Adrenal gland (tissue), 12 donors: ENCODE data around the gene RAMP2. TPM values are rescaled to one million over a fixed set of nuclear protein-coding genes. Genes with fewer than 3 reads are reported as not detected.
A peak's percentile ranks its signal among the peaks of the same experiment; 100 is the strongest.

Source experiments
- DNase-seq, 7 donors: peaks; one replicate each; pipeline ENCODE4 v3.0.0-alpha.2; 2019 to 2020
- H3K27ac ChIP-seq, 5 donors: fragments of 200-600 bp; sonication (generic) in 4 of 5; 1 replicate in 3 of 5; 2 replicates in 2 of 5; pipeline versions ENCODE4 v1.5.1 to v1.8.0; 2016 to 2020; ENCODE audit warnings: mild to moderate bottlenecking in 1 of 5
- H3K27me3 ChIP-seq: fragments of 200-600 bp; 2 replicates; pipeline ENCODE4 v1.8.0; 2021
- H3K36me3 ChIP-seq, 2 donors: fragments of 200-600 bp; replicated peaks in 1 of 2; 1 replicate in 1 of 2; 2 replicates in 1 of 2; pipeline versions ENCODE4 v1.5.1 to v1.8.0; 2018 to 2022
- H3K4me1 ChIP-seq, 2 donors: fragments of 200-600 bp; replicated peaks in 1 of 2; 1 replicate in 1 of 2; 2 replicates in 1 of 2; pipeline versions ENCODE4 v1.5.1 to v1.8.0; 2018 to 2021
- H3K4me3 ChIP-seq, 4 donors: fragments of 200-600 bp; sonication (generic) in 3 of 4; one replicate each; pipeline ENCODE4 v1.5.1; 2016 to 2018
- H3K9me3 ChIP-seq, 3 donors: fragments of 200-600 bp; sonication (generic) in 1 of 3; replicated peaks in 1 of 3; 1 replicate in 2 of 3; 2 replicates in 1 of 3; pipeline versions ENCODE4 v1.5.1 to v1.8.0; 2016 to 2021
- POLR2A ChIP-seq, 2 donors: fragments of 450-650 bp; IDR thresholded peaks; one replicate each; pipeline ENCODE4 v1.6.1; 2017; ENCODE audit warnings: antibody characterized with exemption in 2 of 2, mild to moderate bottlenecking in 2 of 2, moderate library complexity in 1 of 2
- WGBS, 4 donors: extraction: QIAGEN DNeasy Blood & Tissue Kit in 2 of 4; methylation state at CpG; one replicate each; pipeline versions ENCODE4 v1.1.5 to v1.1.7; 2013 to 2017; 5-methylcytosine and 5-hydroxymethylcytosine counted together
- intact Hi-C, 2 donors: fragments of 100-400 bp; cut with DNase I; formaldehyde crosslinking; loops; one replicate each; pipeline versions ENCODE4 v1.14.1 to v1.15.0; 2022 to 2023
- polyA plus RNA-seq, 3 donors: library from polyadenylated mRNA; stranded (reverse); fragments of 200-250 nt in 2 of 3; fragments of 350-450 nt in 1 of 3; fragmentation: Illumina TruSeq in 1 of 3; extraction: RNeasy Lipid Tissue Mini Kit (QIAGEN cat#74804) in 1 of 3; gene quantifications; one replicate each; pipeline ENCODE4 v1.2.3, GENCODE V29; 2013 to 2014
- total RNA-seq, 9 donors: library from RNA; depleted of rRNA in 4 of 9; stranded (reverse); fragments of >200 nt in 4 of 9; fragments of 120-200 nt in 1 of 9; fragmentation: NEBNext Ultra II Directional in 1 of 9; extraction: Animal tissue kit (Norgen Biotek cat#: 25700) in 1 of 9; gene quantifications; one replicate each; pipeline versions ENCODE4 v1.1.0 to v1.2.4, GENCODE V29; 2013 to 2023
- TF ChIP-seq, protein P1 (sequence below), 6 experiments: fragments of 450-650 bp in 4 of 6; fragments of 200-600 bp in 2 of 6; sonication (generic) in 1 of 6; IDR thresholded peaks; 1 replicate in 5 of 6; 2 replicates in 1 of 6; pipeline versions ENCODE4 v1.5.1 to v1.8.0; 2016 to 2021; ENCODE audit warnings: antibody characterized with exemption in 6 of 6, mild to moderate bottlenecking in 2 of 6, moderate library complexity in 1 of 6
- donor health status: healthy with polysubstance abuse.
- donor health status: Bipolar disorder and iron deficiency.
- donor health status: DM: yes; HTN: yes; CAD: no.
- donor health status: DM: no; HTN: no; CAD: no.
- donor health status: DM: no; HTN: no; CAD: no.
- donor health status: DM: yes; HTN: yes; CAD: no.

Gene RAMP2
- total and polyA plus RNA-seq, 12 donors = 4.6 to 67.5 (median 22.3) TPM

DNA sequence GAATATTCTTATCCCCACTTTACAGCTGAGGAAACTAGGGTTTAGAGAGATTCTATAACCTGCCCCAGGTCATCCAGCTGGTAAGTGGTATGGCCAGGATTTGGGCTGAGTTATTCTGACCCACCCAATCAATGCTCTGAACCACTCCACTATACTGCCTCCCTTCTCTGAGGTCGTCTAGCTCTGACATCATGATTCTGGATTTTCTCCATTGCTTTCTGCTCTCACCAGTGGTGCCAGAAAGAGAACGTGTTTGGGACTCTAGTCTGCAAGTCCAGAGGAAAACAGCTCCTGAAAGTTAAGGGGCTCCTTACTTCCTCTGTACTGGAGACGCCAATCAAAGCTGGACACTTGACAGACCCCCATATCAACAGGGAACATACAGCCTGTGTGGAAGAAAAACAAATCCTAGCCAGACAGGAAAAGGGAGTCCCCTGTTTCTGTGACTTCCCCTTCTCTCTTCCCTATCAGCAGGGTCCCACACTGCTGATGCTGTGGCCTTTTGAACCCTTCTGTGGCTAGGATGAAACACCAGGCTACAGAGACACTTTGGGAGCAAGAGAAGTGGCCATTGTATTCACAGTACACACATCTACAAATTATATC, 10.2 kb upstream of the RAMP2 start:
- Histone ChIP-seq H3K27ac (peak overlapping the region in 1 of 5 donors; percentile 40), H3K4me1 (peaks cover 0 to 13% of the 10 kb centered on the region in 2 donors), H3K9me3 (no peaks in the 10 kb centered on the region), H3K4me3 (no peak overlapping the region), H3K27me3 (no peaks in the 10 kb centered on the region), H3K36me3 (no peaks in the 10 kb centered on the region)
- TF ChIP-seq POLR2A (IDR thresholded peaks at IDR 0.05) = no peak
- TF ChIP-seq, protein P1, sequence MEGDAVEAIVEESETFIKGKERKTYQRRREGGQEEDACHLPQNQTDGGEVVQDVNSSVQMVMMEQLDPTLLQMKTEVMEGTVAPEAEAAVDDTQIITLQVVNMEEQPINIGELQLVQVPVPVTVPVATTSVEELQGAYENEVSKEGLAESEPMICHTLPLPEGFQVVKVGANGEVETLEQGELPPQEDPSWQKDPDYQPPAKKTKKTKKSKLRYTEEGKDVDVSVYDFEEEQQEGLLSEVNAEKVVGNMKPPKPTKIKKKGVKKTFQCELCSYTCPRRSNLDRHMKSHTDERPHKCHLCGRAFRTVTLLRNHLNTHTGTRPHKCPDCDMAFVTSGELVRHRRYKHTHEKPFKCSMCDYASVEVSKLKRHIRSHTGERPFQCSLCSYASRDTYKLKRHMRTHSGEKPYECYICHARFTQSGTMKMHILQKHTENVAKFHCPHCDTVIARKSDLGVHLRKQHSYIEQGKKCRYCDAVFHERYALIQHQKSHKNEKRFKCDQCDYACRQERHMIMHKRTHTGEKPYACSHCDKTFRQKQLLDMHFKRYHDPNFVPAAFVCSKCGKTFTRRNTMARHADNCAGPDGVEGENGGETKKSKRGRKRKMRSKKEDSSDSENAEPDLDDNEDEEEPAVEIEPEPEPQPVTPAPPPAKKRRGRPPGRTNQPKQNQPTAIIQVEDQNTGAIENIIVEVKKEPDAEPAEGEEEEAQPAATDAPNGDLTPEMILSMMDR (IDR thresholded peaks at IDR 0.05) = no peak
- WGBS, 4 donors = 14 to 30% (median 23%) methylated on average over 2 to 3 of the region's 3 CpGs
- no peak for DNase-seq
- intact Hi-C loops = no loop called here

DNA sequence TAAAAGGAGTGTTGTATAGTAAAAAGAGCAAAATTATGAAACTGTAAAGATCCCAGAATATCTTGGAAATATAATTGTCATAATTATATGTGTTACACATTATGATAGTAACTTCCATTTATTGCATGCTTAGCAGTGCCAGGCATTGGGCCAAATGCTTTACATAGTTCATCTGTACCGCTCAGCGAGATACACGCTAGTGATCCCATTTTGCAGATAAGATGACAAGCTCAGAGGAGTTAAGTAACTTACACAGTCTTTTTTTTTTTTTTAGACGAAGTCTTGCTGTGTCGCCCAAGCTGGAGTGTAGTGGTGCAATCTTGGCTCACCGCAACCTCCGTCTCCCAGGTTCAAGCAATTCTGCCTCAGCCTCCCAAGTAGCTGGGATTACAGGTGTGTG, 9.4 kb upstream of the RAMP2 start:
- Histone ChIP-seq H3K27me3 (no peaks in the 10 kb centered on the region), H3K4me3 (no peak overlapping the region), H3K4me1 (peaks cover 0 to 13% of the 10 kb centered on the region in 2 donors), H3K36me3 (no peaks in the 10 kb centered on the region), H3K9me3 (no peaks in the 10 kb centered on the region), H3K27ac (no peak overlapping the region)
- peak in 1 of 7 donors; percentile 10 for DNase-seq
- TF ChIP-seq POLR2A (IDR thresholded peaks at IDR 0.05) = no peak
- TF ChIP-seq, protein P1 (IDR thresholded peaks at IDR 0.05) = no peak
- WGBS, 4 donors = 62 to 73% (median 68%) methylated on average over 7 of the region's 7 CpGs
- intact Hi-C loops = no loop called here

DNA sequence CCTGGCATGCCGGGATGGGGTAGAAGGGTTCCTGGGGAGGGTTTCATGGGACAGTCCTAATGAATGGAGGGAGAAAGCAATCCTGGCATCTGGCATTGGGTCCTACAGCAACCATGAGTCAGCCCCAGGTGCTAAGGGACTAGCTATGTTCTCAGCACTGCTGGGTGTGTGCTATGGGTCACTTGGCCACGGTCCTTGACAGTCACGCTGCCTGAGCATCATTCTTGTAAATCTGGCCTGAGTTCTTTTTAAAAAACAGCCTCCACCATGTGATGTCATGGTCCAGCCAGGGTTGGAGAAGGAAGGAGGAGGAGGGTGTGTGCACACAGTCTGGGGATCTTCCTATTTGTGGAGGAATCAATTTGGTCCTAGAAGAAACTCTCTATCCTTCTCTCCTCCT, 6.2 kb upstream of the RAMP2 start:
- intact Hi-C loops = no loop called here
- 69 to 80% (median 73%) methylated on average over 1 to 3 of the region's 3 CpGs for WGBS, 4 donors
- TF ChIP-seq POLR2A (IDR thresholded peaks at IDR 0.05) = no peak
- TF ChIP-seq, protein P1 (IDR thresholded peaks at IDR 0.05) = no peak
- DNase-seq = no peak
- Histone ChIP-seq H3K4me1 (peaks cover 0 to 6% of the 10 kb centered on the region in 2 donors), H3K27me3 (no peaks in the 10 kb centered on the region), H3K36me3 (no peaks in the 10 kb centered on the region), H3K4me3 (no peak overlapping the region), H3K9me3 (no peaks in the 10 kb centered on the region), H3K27ac (no peak overlapping the region)

DNA sequence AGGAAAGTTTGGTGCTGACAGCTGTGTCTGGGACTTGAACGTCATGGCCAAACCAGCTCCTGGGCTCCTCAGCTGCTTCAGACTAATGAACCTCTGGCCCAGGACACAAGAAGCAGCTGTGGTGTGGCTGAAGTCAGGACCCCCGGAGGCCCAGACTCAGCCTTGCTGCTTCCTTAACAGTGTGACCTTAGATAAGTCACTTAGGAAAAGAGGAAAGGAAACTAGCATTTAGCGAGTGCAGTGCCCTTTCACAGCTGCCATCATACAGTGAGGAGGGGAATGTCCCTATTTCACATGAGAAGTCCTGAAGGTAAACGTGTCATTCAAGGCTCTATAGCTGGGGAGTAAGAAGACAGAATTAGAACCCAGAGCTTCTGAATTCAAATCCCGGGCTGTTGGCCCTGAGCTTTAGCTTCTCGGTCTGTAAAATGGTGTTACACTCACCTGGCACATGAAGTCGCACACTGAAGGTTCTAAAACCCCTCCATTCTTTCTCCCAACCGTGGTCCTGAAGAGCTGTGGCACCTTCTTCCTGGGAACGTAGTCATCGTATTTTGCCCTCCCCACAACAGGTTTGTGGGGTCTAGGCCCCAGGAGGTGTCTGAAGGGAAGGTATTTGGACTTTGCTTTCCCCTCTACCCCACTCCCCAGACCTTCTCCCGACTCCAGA, 910 bp upstream of the RAMP2 start:
- intact Hi-C loops = loop anchor here (5.0 kb wide), 1 partner anchor 38 kb away; no protein-coding TSS in a partner anchor
- TF ChIP-seq, protein P1 (IDR thresholded peaks at IDR 0.05) = no peak
- TF ChIP-seq POLR2A (IDR thresholded peaks at IDR 0.05) = no peak
- H3K4me3 ChIP-seq = peak overlapping the region in 1 of 4 donors; percentile 59
- DNase-seq = no peak
- no peaks in the 10 kb centered on the region for H3K9me3 ChIP-seq
- no peak overlapping the region for H3K27ac ChIP-seq
- H3K36me3 ChIP-seq = no peaks in the 10 kb centered on the region
- WGBS, 4 donors = 43 to 51% (median 47%) methylated on average over 10 to 11 of the region's 11 CpGs
- H3K4me1 ChIP-seq = peaks cover 9 to 17% of the 10 kb centered on the region in 2 donors
- no peaks in the 10 kb centered on the region for H3K27me3 ChIP-seq
